Keratinocyte (primary cell): ENCODE data around the gene KPNA4. TPM values are rescaled to one million over a fixed set of nuclear protein-coding genes. Genes with fewer than 3 reads are reported as not detected.

Experiments used
- DNase-seq: peaks from one replicate; pipeline ENCODE4 v3.0.0-alpha.2; 2011; ENCODE audit warnings: low read depth, missing footprints, low spot score
- FAIRE-seq: peaks from 2 replicates; lab custom pipeline; 2011; peaks lifted over from hg19 to GRCh38; lab: Jason Lieb, UNC
- H2AFZ ChIP-seq: 2 replicates; pipeline ENCODE4 v1.6.0; 2012; ENCODE audit warnings: low read length, control low read depth, inconsistent platforms; ENCODE audit not compliant: control insufficient read depth
- H3K27ac ChIP-seq: 2 replicates; pipeline ENCODE4 v1.5.1; 2011; ENCODE audit warnings: low read length; ENCODE audit not compliant: control insufficient read depth, insufficient read depth
- H3K27me3 ChIP-seq: 3 replicates; pipeline ENCODE4 v1.6.0; 2011; ENCODE audit warnings: low read length; ENCODE audit not compliant: control insufficient read depth, insufficient read depth; ENCODE audit errors: extremely low read depth
- H3K36me3 ChIP-seq, 2 experiments: 2 replicates in 1 of 2; 3 replicates in 1 of 2; pipeline ENCODE4 v1.5.1; 2011; ENCODE audit warnings: low read length in 2 of 2, mild to moderate bottlenecking in 1 of 2; ENCODE audit not compliant: control insufficient read depth in 2 of 2, insufficient read depth in 2 of 2; ENCODE audit errors: extremely low read depth in 1 of 2
- H3K4me1 ChIP-seq: 3 replicates; pipeline ENCODE4 v1.5.1; 2011; ENCODE audit warnings: low read length; ENCODE audit not compliant: control insufficient read depth, insufficient read depth; ENCODE audit errors: extremely low read depth
- H3K4me2 ChIP-seq: 3 replicates; pipeline ENCODE4 v1.6.0; 2011; ENCODE audit warnings: low read depth, low read length; ENCODE audit not compliant: control insufficient read depth, insufficient read depth; ENCODE audit errors: extremely low read depth
- H3K4me3 ChIP-seq, 3 experiments: fragments of 200-600 bp in 1 of 3; sonication (generic) in 1 of 3; 2 replicates in 2 of 3; 3 replicates in 1 of 3; pipeline ENCODE4 v1.5.1; 2011 to 2016; ENCODE audit warnings: low read length in 3 of 3, mild to moderate bottlenecking in 3 of 3, control low read depth in 2 of 3, inconsistent platforms in 1 of 3, low read depth in 1 of 3, mixed read lengths in 1 of 3, mixed run types in 1 of 3, moderate library complexity in 1 of 3; ENCODE audit not compliant: control insufficient read depth in 2 of 3, insufficient read depth in 2 of 3; ENCODE audit errors: extremely low read depth in 1 of 3
- H3K79me2 ChIP-seq: 2 replicates; pipeline ENCODE4 v1.6.0; 2012; ENCODE audit warnings: low read length; ENCODE audit not compliant: control insufficient read depth, insufficient read depth
- H3K9ac ChIP-seq: 3 replicates; pipeline ENCODE4 v1.6.0; 2011; ENCODE audit warnings: low read length; ENCODE audit not compliant: control insufficient read depth, insufficient read depth; ENCODE audit errors: extremely low read depth
- H3K9me1 ChIP-seq: 3 replicates; pipeline ENCODE4 v1.6.0; 2011; ENCODE audit warnings: low read length; ENCODE audit not compliant: control insufficient read depth, insufficient read depth; ENCODE audit errors: extremely low read depth
- H3K9me3 ChIP-seq: 2 replicates; pipeline ENCODE4 v1.5.1; 2012; ENCODE audit warnings: low read depth, low read length; ENCODE audit not compliant: control insufficient read depth
- H4K20me1 ChIP-seq: 3 replicates; pipeline ENCODE4 v1.6.0; 2011; ENCODE audit warnings: low read length; ENCODE audit not compliant: control insufficient read depth, insufficient read depth; ENCODE audit errors: extremely low read depth
- CTCF ChIP-seq, 3 experiments: IDR thresholded peaks in 1 of 3; conservative IDR thresholded peaks in 1 of 3; optimal IDR thresholded peaks in 1 of 3; 2 replicates in 2 of 3; 3 replicates in 1 of 3; pipeline versions ENCODE3 to v1.5.1; 2011; ENCODE audit warnings: low read length in 3 of 3, mild to moderate bottlenecking in 3 of 3, moderate library complexity in 2 of 3, control low read depth in 1 of 3, inconsistent platforms in 1 of 3; ENCODE audit not compliant: insufficient read depth in 2 of 3; ENCODE audit errors: extremely low read depth in 1 of 3
- EZH2 ChIP-seq: IDR thresholded peaks from one replicate; pipeline ENCODE4 v1.6.1; 2012; ENCODE audit warnings: inconsistent platforms, mild to moderate bottlenecking, low read length, moderate library complexity
- dilution Hi-C: fragments of 300-500 bp; cut with MboI; formaldehyde crosslinking; loops from one replicate; pipeline ENCODE4 v1.7.0; 2020; ENCODE audit warnings: low sequenced_read_pairs; ENCODE audit not compliant: extremely low pct_ligation_motif_present
- polyA plus RNA-seq, 5 experiments: library from polyadenylated mRNA; depleted of rRNA in 3 of 5; stranded (reverse) in 3 of 5; stranded (forward) in 1 of 5; unstranded in 1 of 5; fragments of >200 nt; gene quantifications; 1 replicate in 1 of 5; 2 replicates in 3 of 5; 3 replicates in 1 of 5; pipeline versions ENCODE4 v1.2.1 to v1.2.3, GENCODE V29; 2011 to 2012; ENCODE audit warnings: missing spikeins in 2 of 5, low read depth in 1 of 5, low replicate concordance in 1 of 5

Gene KPNA4
- polyA plus RNA-seq, 1 donor (not counting 4 experiments of a cell fraction or from before 2014, with no cell fraction given) = 42.0 TPM

- Histone ChIP-seq H3K9me1 (no peaks in the 10 kb centered on the region), H3K4me2 (peak overlapping the region; percentile 94), H3K27me3 (no peaks in the 10 kb centered on the region), H3K4me3 (peak overlapping the region; percentile 63 to 96 (median 95)), H4K20me1 (no peaks in the 10 kb centered on the region), H3K27ac (peak overlapping the region; percentile 90), H3K79me2 (peaks cover 46% of the 10 kb centered on the region), H3K36me3 (peaks cover 0 to 9% of the 10 kb centered on the region in 2 experiments), H2AFZ (peak overlapping the region; percentile 99), H3K9me3 (peaks cover 3% of the 10 kb centered on the region), H3K9ac (peak overlapping the region; percentile 94), H3K4me1 (peaks cover 25% of the 10 kb centered on the region)
- TF ChIP-seq CTCF (optimal IDR thresholded peaks at IDR 0.05 in 1 of 3, IDR thresholded peaks at IDR 0.05 in 1 of 3, conservative IDR thresholded peaks at IDR 0.05 in 1 of 3; ENCODE audit: extremely low read depth in 1 of 3, insufficient read depth in 2 of 3, low read length in 3 of 3) (no peak), EZH2 (no peak)
- peak; percentile 29 for FAIRE-seq
- DNase-seq = no peak
- dilution Hi-C loops = no loop called here
Measured at GRCh38 chr3:160448845-160449635, 116.3 kb downstream of the KPNA4 start.

GRCh38 chr3:160447544-160447943 is 117.8 kb downstream of the KPNA4 start:
- Histone ChIP-seq H3K9me1 (no peaks in the 10 kb centered on the region), H3K9me3 (peaks cover 3% of the 10 kb centered on the region), H3K27me3 (no peaks in the 10 kb centered on the region), H3K9ac (no peak overlapping the region), H2AFZ (no peak overlapping the region), H3K27ac (peak overlapping the region; percentile 32), H3K79me2 (peaks cover 59% of the 10 kb centered on the region), H3K36me3 (peaks cover 0 to 9% of the 10 kb centered on the region in 2 experiments), H3K4me3 (peak overlapping the region in 2 of 3 experiments; percentile 25 to 95), H3K4me1 (peaks cover 25% of the 10 kb centered on the region), H3K4me2 (peak overlapping the region; percentile 94), H4K20me1 (no peaks in the 10 kb centered on the region)
- dilution Hi-C loops = no loop called here
- no peak for TF ChIP-seq CTCF (optimal IDR thresholded peaks at IDR 0.05 in 1 of 3, IDR thresholded peaks at IDR 0.05 in 1 of 3, conservative IDR thresholded peaks at IDR 0.05 in 1 of 3; ENCODE audit: extremely low read depth in 1 of 3, insufficient read depth in 2 of 3, low read length in 3 of 3)
- no peak for TF ChIP-seq EZH2
- FAIRE-seq = no peak
- no peak for DNase-seq
